DOHH2 (cell line): Measurements from ENCODE around the gene TTC8.

Source experiments
- CTCF ChIP-seq: fragments of 200-600 bp; sonication (generic); IDR thresholded peaks from one replicate; pipeline ENCODE4 v1.5.1; 2014; ENCODE audit warnings: antibody characterized with exemption, mild to moderate bottlenecking, low read depth, low read length; ENCODE audit not compliant: poor library complexity, severe bottlenecking
- EZH2phosphoT487 ChIP-seq: fragments of 200-600 bp; sonication (generic); IDR thresholded peaks from 2 replicates; pipeline ENCODE4 v1.6.1; 2017; ENCODE audit warnings: borderline replicate concordance, mild to moderate bottlenecking, antibody characterized with exemption, low read length, moderate library complexity, mixed read lengths

GRCh38 chr14:88786715-88787114 lies 37.7 kb upstream of the TTC8 start:
- TF ChIP-seq CTCF = no peak
- no peak for TF ChIP-seq EZH2phosphoT487
